ENCODE data around the gene GMDS.

The GMDS gene

GRCh38 chr6:2266841-2267240, 21.4 kb upstream of the GMDS start:
- no peak for TF ChIP-seq CTCF (IDR thresholded peaks at IDR 0.05; ENCODE audit: borderline replicate concordance, control extremely low read depth, extremely low read depth, insufficient read depth, missing control alignments)
- DNase-seq (ENCODE audit: low spot score) = no peak
- in situ Hi-C loops (cut with MboI; ENCODE audit: low sequenced_read_pairs, unreplicated experiment) = no loop called here

GRCh38 chr6:2266031-2266795, 20.8 kb upstream of the GMDS start:
- no peak for TF ChIP-seq CTCF (IDR thresholded peaks at IDR 0.05; ENCODE audit: borderline replicate concordance, control extremely low read depth, extremely low read depth, insufficient read depth, missing control alignments)
- no peak for DNase-seq (ENCODE audit: low spot score)
- in situ Hi-C loops (cut with MboI; ENCODE audit: low sequenced_read_pairs, unreplicated experiment) = no loop called here

- no peak for TF ChIP-seq CTCF (IDR thresholded peaks at IDR 0.05; ENCODE audit: borderline replicate concordance, control extremely low read depth, extremely low read depth, insufficient read depth, missing control alignments)
- in situ Hi-C loops (cut with MboI; ENCODE audit: low sequenced_read_pairs, unreplicated experiment) = no loop called here
- DNase-seq (ENCODE audit: low spot score) = no peak
Observed at GRCh38 chr6:2264932-2265331, 19.5 kb upstream of the GMDS start.

GRCh38 chr6:2263896-2264295, 18.5 kb upstream of the GMDS start:
- in situ Hi-C loops (cut with MboI; ENCODE audit: low sequenced_read_pairs, unreplicated experiment) = no loop called here
- no peak for TF ChIP-seq CTCF (IDR thresholded peaks at IDR 0.05; ENCODE audit: borderline replicate concordance, control extremely low read depth, extremely low read depth, insufficient read depth, missing control alignments)

GRCh38 chr6:2259574-2259973, 14.2 kb upstream of the GMDS start:
- DNase-seq (ENCODE audit: low spot score) = no peak
- no peak for TF ChIP-seq CTCF (IDR thresholded peaks at IDR 0.05; ENCODE audit: borderline replicate concordance, control extremely low read depth, extremely low read depth, insufficient read depth, missing control alignments)
- in situ Hi-C loops (cut with MboI; ENCODE audit: low sequenced_read_pairs, unreplicated experiment) = no loop called here

More at GRCh38 chr6:2263896-2264295, 18.5 kb upstream of the GMDS start:
- DNase-seq (ENCODE audit: low spot score) = no peak

- DNase-seq (ENCODE audit: low spot score) = no peak
- in situ Hi-C loops (cut with MboI; ENCODE audit: low sequenced_read_pairs, unreplicated experiment) = no loop called here
- no peak for TF ChIP-seq CTCF (IDR thresholded peaks at IDR 0.05; ENCODE audit: borderline replicate concordance, control extremely low read depth, extremely low read depth, insufficient read depth, missing control alignments)
Observed at GRCh38 chr6:2259002-2259494, 13.6 kb upstream of the GMDS start.

Measured in GM13976 (cell line).